ENCODE results near the gene MEOX2. TPM values are rescaled to one million over a fixed set of nuclear protein-coding genes. Genes with fewer than 3 reads are reported as not detected.

MEOX2 gene
- total RNA-seq, 1 experiment from 2014 or later, result not detected

DNA sequence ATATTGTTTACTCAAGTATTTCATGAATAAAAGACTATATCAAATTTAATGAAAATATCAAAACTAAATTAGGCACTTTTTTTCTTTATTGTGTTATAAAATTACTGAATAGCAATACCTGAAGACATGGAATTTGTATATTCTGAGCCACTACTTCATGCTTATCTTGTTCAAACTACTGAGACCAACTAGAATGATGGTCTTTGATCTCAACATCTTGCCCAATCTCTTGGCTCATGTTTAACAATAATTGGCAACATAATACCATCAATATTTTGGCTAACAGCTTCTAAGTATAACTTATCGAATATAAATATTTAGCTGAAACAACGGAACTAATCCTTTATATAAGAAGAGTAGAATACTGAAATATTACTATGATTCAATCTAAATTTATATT, 68.2 kb downstream of the MEOX2 start:
- ChIA-PET POLR2A (no interaction called here), RAD21 (ENCODE audit: low non-redundant PET in 1 of 2, low total read pairs in 2 of 2, uncharacterized antibody in 2 of 2, unreplicated experiment in 2 of 2) (no interaction called here), CTCF (no interaction called here)
- no peaks in the 10 kb centered on the region for H3K4me1 ChIP-seq (ENCODE audit: control insufficient read depth in 1 of 2, insufficient read depth in 2 of 2, low read length in 2 of 2)
- no TSS peak for BruUV-seq (replicated peaks)
- H3K79me2 ChIP-seq (ENCODE audit: insufficient read depth, low read length), result no peaks in the 10 kb centered on the region
- no peak overlapping the region for H3K9ac ChIP-seq (ENCODE audit: low read length)
- TF ChIP-seq YY1 (IDR thresholded peaks at IDR 0.05; ENCODE audit: extremely low read depth, insufficient replicate concordance, low read depth, low read length) (no peak), RAD21 (IDR thresholded peaks at IDR 0.05; ENCODE audit: low read depth) (no peak), CBX3 (IDR thresholded peaks at IDR 0.05; ENCODE audit: low read depth) (no peak)
- no peaks in the 10 kb centered on the region; the same call in 1 of the 2 replicates for H4K20me1 ChIP-seq (ENCODE audit: insufficient read depth)
- H3K36me3 ChIP-seq (ENCODE audit: control insufficient read depth in 1 of 2, insufficient read depth in 2 of 2, low read length in 2 of 2), result no peaks in the 10 kb centered on the region
- no peak overlapping the region for H3K4me2 ChIP-seq (ENCODE audit: low read length)
- no peak overlapping the region for H3K27ac ChIP-seq (ENCODE audit: low read depth, low read length)
- no peaks in the 10 kb centered on the region for H3K9me3 ChIP-seq (ENCODE audit: control insufficient read depth in 1 of 2, insufficient read depth in 1 of 2, low read depth in 1 of 2, low read length in 2 of 2)
- DNase-seq (ENCODE audit: low read depth, low spot score) (no peak), ATAC-seq (no peak)
- H3K4me3 ChIP-seq (replicated peaks in 1 of 2; ENCODE audit: low read depth in 1 of 2, low read length in 2 of 2), result no peak overlapping the region
- 0 out of 2 replicates have a peak, but pooled peaks cover 5% of the 10 kb centered on the region for H3K9me2 ChIP-seq (ENCODE audit: insufficient read depth)
- no peak overlapping the region for H2AFZ ChIP-seq (ENCODE audit: low read depth, low read length, poor library complexity, severe bottlenecking)
- intact Hi-C loops (cut with micrococcal nuclease), result no loop called here
- H3K27me3 ChIP-seq (ENCODE audit: insufficient read depth, low read length), result no peaks in the 10 kb centered on the region

DNA sequence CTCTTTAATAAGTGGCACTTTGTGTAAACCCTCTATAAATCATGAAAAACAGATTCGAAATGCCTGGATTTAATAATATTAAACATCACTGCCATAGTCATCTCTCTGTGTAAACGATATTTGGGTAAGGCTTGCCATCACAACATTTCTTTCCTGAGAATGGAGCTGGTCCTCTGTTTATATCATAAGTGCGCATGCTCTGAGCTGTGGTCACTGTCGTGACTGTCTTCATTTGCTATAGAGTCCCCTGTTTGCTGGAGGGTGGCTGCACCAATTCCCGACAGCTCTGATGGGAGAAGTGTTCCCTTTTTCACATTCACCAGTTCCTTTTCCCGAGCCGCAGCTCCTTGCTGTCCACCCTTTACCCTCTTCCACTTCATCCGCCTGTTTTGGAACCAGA, 74.3 kb downstream of the MEOX2 start:
- Histone ChIP-seq H3K4me2 (ENCODE audit: low read length) (no peak overlapping the region), H3K79me2 (ENCODE audit: insufficient read depth, low read length) (no peaks in the 10 kb centered on the region), H3K9ac (ENCODE audit: low read length) (no peak overlapping the region), H3K27me3 (ENCODE audit: insufficient read depth, low read length) (no peaks in the 10 kb centered on the region), H3K36me3 (ENCODE audit: control insufficient read depth in 1 of 2, insufficient read depth in 2 of 2, low read length in 2 of 2) (no peaks in the 10 kb centered on the region), H3K4me3 (replicated peaks in 1 of 2; ENCODE audit: low read depth in 1 of 2, low read length in 2 of 2) (no peak overlapping the region), H3K27ac (ENCODE audit: low read depth, low read length) (no peak overlapping the region), H3K4me1 (ENCODE audit: control insufficient read depth in 1 of 2, insufficient read depth in 2 of 2, low read length in 2 of 2) (no peaks in the 10 kb centered on the region), H3K9me3 (ENCODE audit: control insufficient read depth in 1 of 2, insufficient read depth in 1 of 2, low read depth in 1 of 2, low read length in 2 of 2) (no peaks in the 10 kb centered on the region), H4K20me1 (ENCODE audit: insufficient read depth) (no peaks in the 10 kb centered on the region; the same call in 1 of the 2 replicates), H2AFZ (ENCODE audit: low read depth, low read length, poor library complexity, severe bottlenecking) (no peak overlapping the region), H3K9me2 (ENCODE audit: insufficient read depth) (0 out of 2 replicates have a peak, but pooled peaks cover 2% of the 10 kb centered on the region)
- DNase-seq (ENCODE audit: low read depth, low spot score) (no peak), ATAC-seq (no peak)
- intact Hi-C loops (cut with micrococcal nuclease), result no loop called here
- TF ChIP-seq CBX3 (IDR thresholded peaks at IDR 0.05; ENCODE audit: low read depth) (no peak), EGR1 (IDR thresholded peaks at IDR 0.05; ENCODE audit: low read depth) (no peak), SRF (IDR thresholded peaks at IDR 0.05; ENCODE audit: low read depth) (no peak), FOSL1 (IDR thresholded peaks at IDR 0.05; ENCODE audit: low read depth) (no peak), POLR2A (IDR thresholded peaks at IDR 0.05; ENCODE audit: borderline replicate concordance, extremely low read depth, insufficient read depth, insufficient read length) (no peak), EZH2phosphoT487 (IDR thresholded peaks at IDR 0.05; ENCODE audit: borderline replicate concordance) (no peak), RAD21 (IDR thresholded peaks at IDR 0.05; ENCODE audit: low read depth) (no peak), POLR2AphosphoS5 (IDR thresholded peaks at IDR 0.05; ENCODE audit: low read depth, low read length) (no peak), SP1 (IDR thresholded peaks at IDR 0.05; ENCODE audit: low read depth) (no peak), ELF1 (IDR thresholded peaks at IDR 0.05; ENCODE audit: borderline replicate concordance, low read depth) (no peak), JUND (IDR thresholded peaks at IDR 0.05) (no peak), ZNF274 (IDR thresholded peaks at IDR 0.05; ENCODE audit: low read depth, low read length) (no peak)
- TF ChIP-seq, protein P1, sequence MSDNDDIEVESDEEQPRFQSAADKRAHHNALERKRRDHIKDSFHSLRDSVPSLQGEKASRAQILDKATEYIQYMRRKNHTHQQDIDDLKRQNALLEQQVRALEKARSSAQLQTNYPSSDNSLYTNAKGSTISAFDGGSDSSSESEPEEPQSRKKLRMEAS (IDR thresholded peaks at IDR 0.05), result no peak
- TF ChIP-seq, protein P2, sequence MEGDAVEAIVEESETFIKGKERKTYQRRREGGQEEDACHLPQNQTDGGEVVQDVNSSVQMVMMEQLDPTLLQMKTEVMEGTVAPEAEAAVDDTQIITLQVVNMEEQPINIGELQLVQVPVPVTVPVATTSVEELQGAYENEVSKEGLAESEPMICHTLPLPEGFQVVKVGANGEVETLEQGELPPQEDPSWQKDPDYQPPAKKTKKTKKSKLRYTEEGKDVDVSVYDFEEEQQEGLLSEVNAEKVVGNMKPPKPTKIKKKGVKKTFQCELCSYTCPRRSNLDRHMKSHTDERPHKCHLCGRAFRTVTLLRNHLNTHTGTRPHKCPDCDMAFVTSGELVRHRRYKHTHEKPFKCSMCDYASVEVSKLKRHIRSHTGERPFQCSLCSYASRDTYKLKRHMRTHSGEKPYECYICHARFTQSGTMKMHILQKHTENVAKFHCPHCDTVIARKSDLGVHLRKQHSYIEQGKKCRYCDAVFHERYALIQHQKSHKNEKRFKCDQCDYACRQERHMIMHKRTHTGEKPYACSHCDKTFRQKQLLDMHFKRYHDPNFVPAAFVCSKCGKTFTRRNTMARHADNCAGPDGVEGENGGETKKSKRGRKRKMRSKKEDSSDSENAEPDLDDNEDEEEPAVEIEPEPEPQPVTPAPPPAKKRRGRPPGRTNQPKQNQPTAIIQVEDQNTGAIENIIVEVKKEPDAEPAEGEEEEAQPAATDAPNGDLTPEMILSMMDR (IDR thresholded peaks at IDR 0.05 in 2 of 3, conservative IDR thresholded peaks at IDR 0.05 in 1 of 3; ENCODE audit: borderline replicate concordance in 1 of 3, insufficient read depth in 1 of 3, low read depth in 2 of 3, low read length in 2 of 3), result no peak
- TF ChIP-seq, protein P3, sequence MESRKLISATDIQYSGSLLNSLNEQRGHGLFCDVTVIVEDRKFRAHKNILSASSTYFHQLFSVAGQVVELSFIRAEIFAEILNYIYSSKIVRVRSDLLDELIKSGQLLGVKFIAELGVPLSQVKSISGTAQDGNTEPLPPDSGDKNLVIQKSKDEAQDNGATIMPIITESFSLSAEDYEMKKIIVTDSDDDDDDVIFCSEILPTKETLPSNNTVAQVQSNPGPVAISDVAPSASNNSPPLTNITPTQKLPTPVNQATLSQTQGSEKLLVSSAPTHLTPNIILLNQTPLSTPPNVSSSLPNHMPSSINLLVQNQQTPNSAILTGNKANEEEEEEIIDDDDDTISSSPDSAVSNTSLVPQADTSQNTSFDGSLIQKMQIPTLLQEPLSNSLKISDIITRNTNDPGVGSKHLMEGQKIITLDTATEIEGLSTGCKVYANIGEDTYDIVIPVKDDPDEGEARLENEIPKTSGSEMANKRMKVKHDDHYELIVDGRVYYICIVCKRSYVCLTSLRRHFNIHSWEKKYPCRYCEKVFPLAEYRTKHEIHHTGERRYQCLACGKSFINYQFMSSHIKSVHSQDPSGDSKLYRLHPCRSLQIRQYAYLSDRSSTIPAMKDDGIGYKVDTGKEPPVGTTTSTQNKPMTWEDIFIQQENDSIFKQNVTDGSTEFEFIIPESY (IDR thresholded peaks at IDR 0.05; ENCODE audit: extremely low read depth, insufficient replicate concordance, low read length), result no peak
- TF ChIP-seq, protein P4, sequence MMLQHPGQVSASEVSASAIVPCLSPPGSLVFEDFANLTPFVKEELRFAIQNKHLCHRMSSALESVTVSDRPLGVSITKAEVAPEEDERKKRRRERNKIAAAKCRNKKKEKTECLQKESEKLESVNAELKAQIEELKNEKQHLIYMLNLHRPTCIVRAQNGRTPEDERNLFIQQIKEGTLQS (IDR thresholded peaks at IDR 0.05), result no peak
- ChIA-PET POLR2A (no interaction called here), RAD21 (ENCODE audit: low non-redundant PET in 1 of 2, low total read pairs in 2 of 2, uncharacterized antibody in 2 of 2, unreplicated experiment in 2 of 2) (no interaction called here), CTCF (no interaction called here)
- no TSS peak for BruUV-seq (replicated peaks)
